Measurements from ENCODE around the gene S100A9.

- TF ChIP-seq POLR2AphosphoS5 (IDR thresholded peaks at IDR 0.05; ENCODE audit: low read depth, low read length) (no peak), POLR2A (IDR thresholded peaks at IDR 0.05; ENCODE audit: low read depth, low read length) (no peak), TAF1 (IDR thresholded peaks at IDR 0.05; ENCODE audit: borderline replicate concordance, low read depth, low read length) (no peak)
Observed at GRCh38 chr1:153348511-153349362, 8.9 kb upstream of the S100A9 start, which contains the start of gene PGLYRP4.
